Liver (tissue), 3 donors: Measurements from ENCODE around the gene CCDC12.

ENCODE experiments used
- ATF3 ChIP-seq: IDR thresholded peaks from 2 replicates; pipeline ENCODE4 v1.6.1; 2016; ENCODE audit warnings: antibody characterized with exemption
- CTCF ChIP-seq: fragments of 150-350 bp; IDR thresholded peaks from 2 replicates; pipeline ENCODE4 v1.5.1; 2017; ENCODE audit warnings: improper control_type of control experiment, low read depth, low read length; ENCODE audit not compliant: missing input control
- EGR1 ChIP-seq, 2 donors: IDR thresholded peaks; 2 replicates each; pipeline ENCODE4 v1.6.1; 2016 to 2018; ENCODE audit warnings: antibody characterized with exemption in 2 of 2, low read depth in 2 of 2
- GABPA ChIP-seq, 2 donors: IDR thresholded peaks in 1 of 2; conservative IDR thresholded peaks in 1 of 2; 2 replicates each; pipeline ENCODE4 v1.6.1; 2016; ENCODE audit warnings: antibody characterized with exemption in 2 of 2, mild to moderate bottlenecking in 1 of 2, moderate library complexity in 1 of 2
- JUND ChIP-seq, 2 donors: IDR thresholded peaks; 2 replicates each; pipeline ENCODE4 v1.6.1; 2016; ENCODE audit warnings: antibody characterized with exemption in 2 of 2
- NR2F2 ChIP-seq: IDR thresholded peaks from 2 replicates; pipeline ENCODE4 v1.6.1; 2016; ENCODE audit warnings: antibody characterized with exemption
- RAD21 ChIP-seq, 2 donors: IDR thresholded peaks; 2 replicates each; pipeline ENCODE4 v1.6.1; 2016; ENCODE audit warnings: antibody characterized with exemption in 2 of 2, mild to moderate bottlenecking in 2 of 2
- REST ChIP-seq: IDR thresholded peaks from 2 replicates; pipeline ENCODE4 v1.6.1; 2016; ENCODE audit warnings: antibody characterized with exemption, mild to moderate bottlenecking
- RXRA ChIP-seq, 2 donors: IDR thresholded peaks; 2 replicates each; pipeline ENCODE4 v1.6.1; 2017 to 2018; ENCODE audit warnings: antibody characterized with exemption in 2 of 2, mild to moderate bottlenecking in 1 of 2
- SP1 ChIP-seq: IDR thresholded peaks from 2 replicates; pipeline ENCODE4 v1.6.1; 2018; ENCODE audit warnings: antibody characterized with exemption, mild to moderate bottlenecking
- TAF1 ChIP-seq: conservative IDR thresholded peaks from 2 replicates; pipeline ENCODE4 v1.6.1; 2016; ENCODE audit warnings: antibody characterized with exemption, mild to moderate bottlenecking
- YY1 ChIP-seq: IDR thresholded peaks from 2 replicates; pipeline ENCODE4 v1.6.1; 2016; ENCODE audit warnings: antibody characterized with exemption, mild to moderate bottlenecking
- donor health status: healthy.
- donor health status: healthy.

GRCh38 chr3:46942481-46943236, 33.9 kb downstream of the CCDC12 start:
- TF ChIP-seq CTCF = no peak
- TF ChIP-seq GABPA (IDR thresholded peaks at IDR 0.05 in 1 of 2, conservative IDR thresholded peaks at IDR 0.05 in 1 of 2) = no peak
- no peak for TF ChIP-seq RAD21 (IDR thresholded peaks at IDR 0.05)
- TF ChIP-seq SP1 = no peak
- TF ChIP-seq JUND (IDR thresholded peaks at IDR 0.05) = no peak
- no peak for TF ChIP-seq NR2F2
- TF ChIP-seq TAF1 = no peak
- no peak for TF ChIP-seq REST
- TF ChIP-seq ATF3 = no peak
- TF ChIP-seq YY1 = no peak
- no peak for TF ChIP-seq RXRA (IDR thresholded peaks at IDR 0.05)
- TF ChIP-seq EGR1 (IDR thresholded peaks at IDR 0.05; ENCODE audit: low read depth in 2 of 2) = no peak
